ENCODE measurements around the gene KLK4.
"Not testable (repeated sequence)": the region's sequence is repeated elsewhere in the genome, so short reads cannot be mapped to it uniquely, and the experiment has no call there.

KLK4 gene

DNA sequence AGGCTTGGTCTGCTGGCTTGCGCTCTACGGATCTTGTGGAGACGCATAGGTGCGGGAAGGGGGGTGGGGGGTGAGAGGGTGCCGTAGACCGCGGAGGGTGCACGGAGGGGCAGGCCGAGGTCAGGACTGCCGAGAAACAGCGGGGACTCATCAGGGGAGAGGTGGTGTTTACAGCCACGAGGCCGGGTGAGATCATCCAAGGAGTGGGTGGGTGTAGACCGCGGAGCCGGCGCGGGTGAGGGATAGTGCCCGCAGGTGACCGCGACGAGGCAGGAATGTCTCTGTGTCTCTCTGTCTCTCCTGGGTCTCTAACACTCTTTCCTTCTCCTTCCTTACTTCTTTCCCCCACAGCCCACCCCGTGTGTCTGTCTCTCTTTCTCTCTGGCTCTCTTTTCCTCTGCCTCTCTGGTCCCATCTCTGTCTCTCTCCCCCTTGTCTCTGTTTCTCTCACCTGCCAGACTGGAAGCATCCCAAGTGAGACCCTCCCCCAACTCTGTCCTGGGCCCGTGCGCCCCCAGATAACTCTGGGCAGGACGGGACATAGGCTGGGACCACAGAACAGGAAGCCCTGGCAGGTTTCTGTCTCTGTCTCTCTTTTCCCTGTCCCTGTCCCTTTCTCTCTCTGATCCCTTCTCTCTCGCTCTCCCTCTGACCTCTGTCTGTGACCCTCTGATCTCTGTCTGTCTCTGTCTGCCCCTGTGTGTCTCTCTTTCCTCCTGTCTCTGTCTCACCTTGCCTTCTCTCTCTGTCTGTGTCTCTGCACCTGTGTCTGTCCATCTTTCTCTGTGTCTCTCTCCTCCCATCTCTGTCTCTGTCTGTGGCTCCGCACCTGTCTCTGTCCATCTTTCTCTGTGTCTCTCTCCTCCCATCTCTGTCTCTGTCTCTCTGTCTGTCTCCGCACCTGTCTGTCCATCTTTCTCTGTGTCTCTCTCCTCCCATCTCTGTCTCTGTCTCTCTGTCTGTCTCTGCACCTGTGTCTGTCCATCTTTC lies 1.8 kb upstream of the KLK4 start:
- peak; percentile 16 to 48 for DNase-seq

DNA sequence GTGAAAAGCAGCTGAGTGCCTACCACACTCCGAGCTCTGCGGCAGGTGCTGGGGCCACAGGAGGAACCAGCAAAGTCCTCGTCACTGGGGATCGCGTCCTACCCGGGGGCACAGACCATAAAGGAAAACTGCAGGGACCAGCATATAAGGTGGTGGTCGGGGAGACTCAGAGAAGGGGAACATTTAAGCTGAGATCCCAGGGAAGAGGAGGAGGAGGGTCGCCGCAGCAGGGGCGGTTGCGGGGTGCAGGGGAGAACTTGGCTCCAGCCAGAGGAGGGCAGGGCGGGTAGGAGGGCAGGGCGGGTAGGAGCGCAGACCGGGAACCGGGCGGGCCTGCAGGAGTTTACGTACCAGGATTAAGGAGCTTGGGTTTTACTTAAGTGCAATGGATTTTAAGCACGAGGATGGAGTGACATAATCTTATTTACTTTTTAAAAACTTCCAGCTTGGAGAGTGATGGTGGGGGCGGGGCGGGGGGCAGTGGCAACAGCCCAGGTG lies 956 bp upstream of the KLK4 start:
- no peak for DNase-seq

DNA sequence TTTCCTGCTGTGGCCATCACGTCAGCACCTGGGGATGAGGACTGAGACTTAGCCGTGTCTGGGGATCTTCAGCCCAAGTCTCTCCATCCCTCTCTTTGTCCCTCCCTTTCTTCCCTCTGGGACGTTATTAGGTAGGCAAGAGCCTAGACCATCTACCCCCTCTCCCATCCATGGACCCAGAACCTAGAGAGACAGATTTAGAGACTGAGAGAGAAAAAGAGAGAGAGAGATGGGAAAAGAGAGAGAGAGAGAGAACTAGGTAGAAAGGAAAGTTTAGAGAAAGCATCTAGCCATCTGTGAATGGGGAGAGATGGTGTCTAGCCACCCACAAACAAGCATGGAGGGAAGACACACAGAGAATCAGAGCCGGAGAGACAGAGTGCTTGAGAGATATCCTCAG lies 473 bp downstream of the KLK4 start:
- DNase-seq = no peak

DNA sequence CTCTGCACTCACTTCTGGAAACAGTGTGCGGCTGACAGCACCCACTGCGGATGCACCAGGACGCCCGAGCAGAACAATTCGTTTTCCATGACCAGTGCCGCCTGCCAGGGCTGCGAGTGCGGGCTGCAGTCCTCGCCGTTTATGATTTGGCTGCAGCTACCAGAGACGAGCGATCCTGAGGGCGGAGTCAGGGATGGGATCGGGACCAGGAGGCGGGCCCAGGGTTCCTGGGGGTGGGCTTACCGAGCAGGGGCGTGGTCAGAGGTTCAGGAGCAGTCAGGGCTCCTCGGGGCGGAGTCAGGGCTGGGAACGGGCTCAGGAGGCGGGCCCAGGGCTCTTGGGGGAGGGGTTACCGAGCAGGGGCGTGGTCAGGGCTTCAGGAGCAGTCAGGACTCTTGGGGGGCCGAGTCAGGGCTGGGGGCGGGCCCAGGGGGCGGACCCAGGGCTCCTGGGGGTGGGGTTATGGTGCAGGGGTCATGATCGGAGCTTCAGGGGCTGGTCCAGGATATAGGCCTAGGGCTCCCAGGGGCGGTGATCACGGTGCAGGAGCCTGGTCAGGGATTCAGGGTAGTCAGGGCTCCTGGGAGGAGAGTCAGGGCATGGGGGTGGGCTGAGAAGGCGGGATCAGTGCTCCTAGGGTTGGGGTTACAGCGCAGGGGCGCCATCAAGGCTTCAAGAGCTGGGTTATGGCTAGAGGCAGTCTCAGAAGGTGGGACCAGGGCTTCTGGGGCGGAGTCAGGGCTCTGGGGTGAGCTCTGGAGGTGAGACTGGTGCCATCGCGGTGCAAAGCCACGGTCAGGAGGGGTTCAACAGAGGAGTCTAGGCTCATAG lies 1.7 kb downstream of the KLK4 start:
- DNase-seq = peak; percentile 50 to 61

DNA sequence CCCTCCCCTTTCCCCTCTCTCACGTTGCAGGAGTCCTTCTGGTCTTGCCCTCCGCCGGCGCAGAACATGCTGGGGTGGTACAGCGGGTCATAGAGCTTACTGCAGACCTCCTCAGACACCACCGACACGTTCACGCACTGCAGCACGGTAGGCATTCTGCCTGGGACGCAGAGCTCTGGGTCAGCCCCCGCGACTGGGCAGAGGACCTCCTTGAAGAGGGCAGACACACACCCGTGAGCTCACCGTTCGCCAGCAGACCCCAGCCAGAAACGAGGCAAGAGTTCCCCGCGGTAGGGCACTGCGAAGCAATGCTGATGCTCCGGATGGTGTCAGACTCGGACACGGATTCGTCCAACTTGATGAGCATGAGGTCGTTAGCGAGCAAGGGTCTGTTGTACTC lies 2.9 kb downstream of the KLK4 start:
- no peak for DNase-seq

DNA sequence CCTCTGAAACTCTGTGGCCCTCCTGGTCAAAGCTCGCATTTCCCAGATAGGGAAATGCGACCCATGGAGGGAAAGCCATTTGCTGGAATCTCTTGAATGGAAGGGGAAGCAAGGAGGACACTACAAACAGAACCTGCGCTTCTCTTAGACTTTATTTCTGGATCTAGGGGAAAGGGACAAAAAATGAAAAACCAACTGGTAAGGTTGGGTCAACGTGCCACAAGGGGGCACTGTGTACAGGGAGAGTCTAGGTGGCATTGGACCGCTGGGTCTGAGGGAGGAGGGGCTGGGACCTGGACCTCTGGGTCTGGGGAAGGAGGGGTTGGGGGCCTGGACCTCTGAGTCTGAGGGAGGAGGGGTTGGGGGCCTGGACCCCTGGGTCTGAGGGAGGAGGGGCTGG lies 5.0 kb downstream of the KLK4 start:
- peak; percentile 57 to 60 for DNase-seq

DNA sequence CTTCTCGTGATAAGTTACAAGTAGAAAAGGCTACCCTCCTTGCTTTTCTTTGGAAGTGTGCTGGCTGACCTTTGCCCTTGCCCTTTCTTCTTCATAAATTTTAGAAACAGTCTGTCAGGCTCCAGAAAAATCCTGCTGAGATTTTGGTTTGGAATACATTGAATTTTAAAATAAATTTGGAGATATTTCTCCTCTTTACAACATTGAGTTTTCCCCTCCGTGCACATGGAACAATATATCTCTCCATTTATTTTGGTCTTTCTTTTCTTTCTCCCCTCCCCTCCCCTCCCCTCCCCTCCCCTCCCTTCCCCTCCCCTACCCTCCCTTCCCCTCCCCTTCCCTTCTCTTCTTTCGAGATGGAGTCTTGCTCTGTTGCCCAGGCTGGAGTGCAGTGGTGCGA lies 8.6 kb downstream of the KLK4 start:
- DNase-seq = no peak

DNA sequence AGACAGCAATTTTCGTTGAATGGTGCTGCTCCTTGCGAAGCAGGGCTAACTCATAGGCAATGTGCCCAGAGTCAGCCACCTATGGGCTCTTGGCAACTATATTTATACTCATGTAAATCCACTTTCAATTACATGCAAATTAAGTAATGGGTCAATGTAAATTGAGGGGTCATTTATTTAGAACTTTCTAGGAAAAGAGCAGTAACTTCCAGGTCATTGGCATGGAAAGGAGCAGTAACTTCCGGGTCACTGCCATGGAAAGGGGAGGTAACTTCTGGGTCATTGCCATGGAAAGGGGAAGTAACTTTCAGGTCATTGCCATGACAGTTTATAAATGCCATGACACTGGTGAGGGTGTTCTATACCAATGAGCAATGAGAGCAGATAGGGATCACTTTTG lies 11.6 kb downstream of the KLK4 start:
- no peak for DNase-seq

DNA sequence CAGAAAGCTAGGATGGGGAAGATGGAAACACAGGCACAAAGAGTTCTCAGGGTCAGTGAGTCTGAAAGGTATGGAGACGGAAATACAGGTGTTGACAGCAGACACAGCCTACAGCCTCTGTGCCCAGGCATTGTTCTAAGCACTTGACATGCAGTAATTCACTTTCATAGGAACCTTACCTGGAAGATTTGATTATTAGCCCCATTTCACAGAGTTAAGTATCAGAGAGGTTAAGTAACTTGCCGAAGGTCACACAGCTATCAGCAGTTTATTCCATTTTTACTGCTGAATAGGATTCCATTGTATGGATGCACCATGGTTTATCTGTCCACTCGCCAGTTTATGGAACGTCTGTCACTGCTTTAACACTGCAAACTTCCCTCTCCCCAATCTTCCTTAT lies 13.2 kb downstream of the KLK4 start:
- no peak for DNase-seq

DNA sequence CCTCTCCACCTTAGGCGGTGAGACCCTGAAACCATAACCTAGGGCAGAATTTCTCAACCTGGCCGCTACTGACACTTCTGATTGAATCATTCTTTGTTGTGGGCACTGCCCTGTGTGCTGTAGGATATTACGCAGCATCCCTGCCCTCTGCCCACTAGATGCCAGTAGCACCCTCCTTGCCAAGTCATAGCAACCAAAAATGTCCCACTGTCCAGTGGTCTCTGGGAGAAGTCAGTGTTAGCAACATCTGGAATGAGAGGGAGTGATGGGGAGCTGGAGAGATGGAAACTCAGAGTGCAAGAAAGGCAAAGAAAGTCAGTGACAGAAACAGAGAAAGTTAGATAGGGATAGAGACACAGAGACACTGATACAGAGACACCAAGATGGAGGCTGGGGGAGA lies 13.6 kb downstream of the KLK4 start:
- no peak for DNase-seq

DNA sequence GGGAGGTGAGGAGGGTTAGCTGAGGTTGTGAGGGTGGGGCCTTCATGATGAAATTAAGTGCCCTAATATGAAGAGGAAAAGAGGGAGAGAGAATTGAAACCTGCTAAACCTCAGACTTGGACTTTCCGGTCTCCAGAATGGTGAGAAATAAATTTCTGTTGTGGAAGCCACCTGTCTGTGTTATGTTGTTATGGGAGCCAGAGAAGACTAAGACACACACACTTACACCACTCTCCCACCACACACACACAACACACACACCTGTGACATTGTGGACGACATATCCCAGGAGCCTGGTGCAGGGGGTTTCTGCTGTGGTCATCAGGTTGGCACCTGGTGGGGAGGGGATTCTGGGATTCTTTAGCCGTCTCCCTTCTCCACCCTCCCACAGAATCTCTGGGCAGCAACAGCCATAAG lies 14.0 kb downstream of the KLK4 start:
- DNase-seq = no peak

DNA sequence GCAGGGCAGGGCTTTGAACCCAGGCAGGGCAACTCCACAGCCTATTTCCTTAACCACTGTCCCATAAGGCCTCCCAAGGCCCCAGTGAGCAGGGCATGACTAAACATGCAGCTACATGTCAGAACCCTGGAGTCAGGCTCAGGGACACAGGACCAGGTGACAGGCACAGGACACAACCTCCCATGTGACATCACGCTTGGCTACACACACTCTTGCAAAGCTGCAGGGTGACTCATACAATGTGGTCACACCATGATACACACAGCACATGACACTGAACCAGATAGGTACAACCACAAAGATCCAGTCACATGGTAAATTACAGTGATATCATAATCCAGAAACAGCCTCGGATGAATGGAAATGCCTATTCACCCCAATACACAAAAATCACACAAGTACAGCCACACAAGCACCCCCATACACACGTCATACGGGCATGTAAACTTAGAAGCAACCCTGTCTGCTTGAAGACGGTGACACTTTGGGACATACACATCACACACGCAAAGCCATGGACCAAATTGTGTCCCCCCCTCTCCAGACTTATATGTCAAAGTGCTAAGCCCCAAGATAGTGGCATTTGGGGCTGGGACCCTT lies 14.5 kb downstream of the KLK4 start:
- DNase-seq = peak in 1 of 2 experiments; percentile 30

DNA sequence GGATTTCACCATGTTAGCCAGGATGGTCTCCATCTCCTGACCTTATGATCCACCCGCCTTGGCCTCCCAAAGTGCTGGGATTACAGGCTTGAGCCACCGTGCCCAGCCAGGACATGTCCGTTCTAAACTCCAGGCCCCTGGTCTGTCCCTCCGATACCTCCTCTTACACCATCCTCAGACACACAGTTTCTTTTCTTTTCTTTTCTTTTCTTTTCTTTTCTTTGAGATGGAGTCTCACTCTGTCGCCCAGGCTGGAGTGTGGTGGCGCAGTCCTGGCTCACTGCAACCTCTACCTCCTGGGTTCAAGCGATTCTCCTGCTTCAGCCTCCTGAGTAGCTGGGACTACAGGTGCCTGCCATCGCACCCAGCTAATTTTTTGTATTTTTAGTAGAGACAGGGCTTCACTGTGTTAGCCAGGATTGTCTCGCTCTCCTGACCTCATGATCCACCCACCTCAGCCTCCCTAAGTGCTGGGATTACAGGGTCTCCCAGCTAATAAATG lies 15.1 kb downstream of the KLK4 start:
- DNase-seq = not testable (repeated sequence)

DNA sequence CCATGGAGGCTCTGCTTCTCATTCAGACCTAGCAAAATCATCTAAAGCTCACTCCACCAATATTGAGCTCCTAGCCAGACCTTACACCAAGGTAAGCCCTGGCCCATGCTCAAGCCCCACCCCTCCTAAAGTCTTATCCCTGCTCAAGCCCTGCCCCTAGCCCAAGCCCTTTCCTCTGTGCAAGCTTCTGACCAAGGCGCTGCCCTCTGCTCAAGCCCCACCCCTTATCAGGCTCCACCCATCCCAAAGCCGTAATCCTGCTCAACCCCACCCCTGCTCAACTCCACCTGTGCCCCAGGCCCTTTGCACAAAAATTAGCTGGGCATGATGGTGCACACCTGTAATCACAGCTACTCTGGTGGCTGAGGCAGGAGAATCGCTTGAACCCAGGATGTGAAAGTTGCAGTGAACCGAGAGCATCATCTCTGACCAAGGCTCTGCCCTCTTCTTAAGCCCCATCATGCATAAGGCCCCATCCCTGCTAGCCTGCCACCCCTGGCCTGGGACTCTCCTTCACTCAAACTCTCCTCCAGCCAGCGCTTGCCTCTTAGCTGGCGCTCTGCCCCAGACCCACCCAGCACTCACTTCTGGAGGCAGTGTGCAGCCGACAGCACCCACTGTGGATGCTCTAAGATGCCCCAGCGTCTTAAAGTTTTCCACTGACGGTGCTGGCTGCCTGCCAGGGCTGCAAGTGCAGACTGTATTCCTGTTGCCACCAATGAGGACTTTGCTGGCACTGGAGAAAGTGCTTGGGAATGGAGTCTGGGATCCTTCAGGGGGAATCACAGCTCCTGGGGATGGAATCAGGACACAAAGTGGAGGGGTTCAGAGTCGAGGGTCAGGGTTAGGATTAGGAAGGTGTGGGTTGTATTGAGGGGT lies 16.5 kb downstream of the KLK4 start:
- no peak for DNase-seq

DNA sequence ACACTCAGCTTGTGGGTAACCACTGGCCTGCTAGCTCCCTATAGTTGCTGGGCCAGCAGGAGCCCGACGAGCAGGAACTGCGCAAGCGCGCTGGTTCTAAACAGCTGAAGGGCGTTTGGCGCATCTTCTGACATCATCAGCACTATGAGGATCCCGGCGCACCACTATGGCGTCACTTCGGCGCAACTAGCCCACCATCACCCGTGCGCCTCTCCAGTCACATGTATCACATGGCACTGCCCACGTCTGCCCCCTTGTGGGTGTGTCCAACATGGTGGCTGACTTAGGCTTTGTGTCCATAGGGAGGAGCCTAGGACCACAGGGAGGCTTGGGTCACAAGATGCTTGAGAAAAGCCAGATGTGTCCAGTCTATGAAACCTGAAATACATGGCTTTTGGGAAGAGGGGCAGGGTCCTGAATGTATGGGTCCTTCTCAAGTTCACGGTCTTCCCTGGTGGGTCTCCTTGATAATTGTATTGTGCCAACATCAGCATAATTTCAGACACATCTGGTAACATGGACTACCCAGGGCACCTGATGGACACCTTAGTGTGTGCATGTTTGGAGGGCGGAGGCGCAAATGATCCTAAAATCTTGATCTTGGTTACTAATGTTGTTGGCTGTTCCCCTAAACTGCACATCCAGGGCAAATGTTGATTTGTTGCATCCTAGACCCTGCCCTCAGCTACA lies 18.0 kb downstream of the KLK4 start:
- no peak for DNase-seq

DNA sequence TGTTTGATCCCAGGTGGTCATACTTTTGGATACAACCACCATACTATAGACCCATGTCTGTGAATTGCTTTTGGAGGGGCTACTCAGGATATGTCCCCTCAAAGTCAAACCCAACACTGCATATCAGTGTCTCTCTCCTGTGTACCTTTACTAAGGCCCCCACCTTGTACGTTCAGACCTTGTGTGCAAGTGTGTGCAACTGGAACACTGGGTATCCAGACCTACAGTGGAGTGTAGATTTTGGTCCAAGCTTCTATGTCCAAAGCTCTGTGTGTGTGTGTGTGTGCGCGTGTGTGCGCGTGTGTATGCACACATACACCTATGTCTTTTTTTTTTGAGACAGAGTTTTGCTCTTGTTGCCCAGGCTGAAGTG lies 20.0 kb downstream of the KLK4 start:
- no peak for DNase-seq

DNA sequence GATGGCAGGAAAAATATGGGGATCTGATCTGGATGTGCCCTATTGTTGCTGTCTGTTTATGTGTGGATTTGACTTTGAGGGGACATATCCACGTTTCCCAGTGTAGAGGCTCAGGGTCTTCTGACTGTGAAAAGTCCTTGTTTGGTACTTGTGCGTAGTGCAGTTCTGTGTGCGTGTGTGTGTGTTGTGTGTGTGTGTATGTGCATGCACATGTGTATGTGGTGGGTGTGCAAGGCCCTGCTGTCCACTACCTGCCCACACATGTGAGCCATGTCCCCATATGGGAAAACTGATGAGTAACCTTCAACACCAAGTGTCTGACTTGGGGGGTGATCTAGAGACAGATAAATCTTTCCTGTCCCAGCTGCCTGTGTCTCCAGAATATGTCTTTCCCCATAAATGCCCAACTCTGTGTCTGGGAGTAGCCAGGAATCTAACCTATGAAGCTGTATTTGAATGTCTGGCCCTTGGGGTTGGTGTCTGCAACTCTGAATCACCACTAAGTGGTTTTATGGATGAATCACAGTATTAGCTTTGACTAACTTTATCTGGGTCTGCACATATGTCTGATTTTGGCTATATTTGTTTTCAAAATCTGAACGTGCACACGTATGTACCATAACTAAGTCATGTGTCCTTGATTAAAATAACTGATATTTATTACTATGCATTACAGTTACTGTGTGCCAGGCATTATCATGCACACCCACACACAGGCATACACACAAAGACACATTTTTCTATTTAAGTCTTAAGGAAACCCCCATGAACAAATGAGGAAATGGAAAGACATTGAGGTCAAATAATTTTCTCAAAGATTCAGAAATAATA lies 20.6 kb downstream of the KLK4 start:
- no peak for DNase-seq

DNA sequence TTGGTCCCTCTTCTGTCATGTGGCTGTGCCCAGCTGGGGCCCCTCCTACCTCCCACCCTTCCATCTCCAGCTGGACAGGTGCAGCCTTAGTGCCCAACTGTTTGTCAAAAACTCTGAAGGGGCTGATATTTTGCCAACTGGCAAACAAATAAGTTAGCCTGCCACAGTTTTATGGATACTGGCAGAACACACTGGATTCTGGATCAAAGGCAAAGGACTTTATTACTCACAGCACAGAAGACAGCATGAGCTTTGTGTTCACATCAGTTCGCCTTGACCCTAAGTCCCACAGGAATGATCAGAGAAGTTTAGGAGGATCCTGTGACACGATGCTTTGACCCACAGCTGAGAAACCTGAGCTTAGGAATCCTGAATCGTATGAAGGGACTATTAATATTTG lies 21.6 kb downstream of the KLK4 start:
- DNase-seq = no peak

DNA sequence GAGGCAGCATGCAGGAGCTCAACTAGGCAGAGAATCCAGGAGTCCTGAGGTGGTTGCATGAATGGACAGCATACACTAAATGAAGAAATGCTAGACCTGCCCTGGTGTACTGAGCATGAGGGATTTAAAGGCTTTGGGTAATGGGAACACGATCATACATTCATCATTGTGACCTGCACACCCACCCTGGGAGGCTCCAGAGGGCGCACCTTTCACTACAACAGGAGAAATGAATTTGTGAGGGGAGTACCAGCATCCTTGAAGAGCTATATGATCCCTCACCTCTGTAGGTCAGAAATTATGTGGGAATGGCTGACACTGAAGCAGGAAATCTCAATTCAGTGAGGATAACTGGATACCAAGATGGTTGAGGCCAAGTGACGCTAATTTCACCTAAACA lies 29.0 kb downstream of the KLK4 start:
- no peak for DNase-seq

DNA sequence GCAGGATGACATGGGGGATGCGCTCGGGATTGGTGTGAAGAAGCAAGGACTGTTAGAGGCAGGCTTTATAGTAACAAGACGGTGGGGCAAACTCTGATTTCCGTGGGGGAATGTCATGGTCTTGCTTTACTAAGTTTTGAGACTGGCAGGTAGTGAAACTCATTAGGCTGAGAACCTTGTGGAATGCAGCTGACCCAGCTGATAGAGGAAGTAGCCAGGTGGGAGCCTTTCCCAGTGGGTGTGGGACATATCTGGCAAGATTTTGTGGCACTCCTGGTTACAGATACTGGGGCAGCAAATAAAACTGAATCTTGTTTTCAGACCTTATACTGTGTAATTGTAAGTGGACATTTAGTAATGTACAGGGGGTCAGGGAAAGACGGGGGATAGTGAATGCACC lies 31.0 kb downstream of the KLK4 start:
- no peak for DNase-seq

DNA sequence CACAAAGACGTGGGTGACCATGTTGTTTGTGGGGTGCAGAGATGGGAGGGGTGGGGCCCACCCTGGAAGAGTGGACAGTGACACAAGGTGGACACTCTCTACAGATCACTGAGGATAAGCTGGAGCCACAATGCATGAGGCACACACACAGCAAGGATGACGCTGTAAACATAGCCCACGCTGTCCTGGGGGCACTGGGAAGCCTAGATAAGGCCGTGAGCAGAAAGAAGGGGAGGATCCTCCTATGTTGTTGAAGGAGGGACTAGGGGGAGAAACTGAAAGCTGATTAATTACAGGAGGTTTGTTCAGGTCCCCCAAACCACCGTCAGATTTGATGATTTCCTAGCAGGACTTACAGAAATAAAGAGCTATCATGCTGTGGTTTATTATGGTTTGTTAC lies 32.3 kb downstream of the KLK4 start:
- no peak for DNase-seq
